Karpas-422 (cell line): Measurements from ENCODE around the gene CACNA2D3. TPM values are rescaled to one million over a fixed set of nuclear protein-coding genes. Genes with fewer than 3 reads are reported as not detected.

Experiments used
- DNase-seq: peaks from one replicate; pipeline ENCODE4 v3.0.0-alpha.2; 2015
- H2AFZ ChIP-seq: fragments of 200-600 bp; sonication (generic); 2 replicates; pipeline ENCODE4 v1.6.1; 2014; ENCODE audit warnings: antibody characterized with exemption, low read length, mixed read lengths
- H3K27ac ChIP-seq: fragments of 200-600 bp; sonication (generic); 2 replicates; pipeline ENCODE4 v1.5.1; 2014; ENCODE audit warnings: mild to moderate bottlenecking, low read length, moderate library complexity
- H3K27me3 ChIP-seq: fragments of 200-600 bp; sonication (generic); 2 replicates; pipeline ENCODE4 v1.6.1; 2014; ENCODE audit warnings: low read length, mixed read lengths
- H3K36me3 ChIP-seq: fragments of 200-600 bp; sonication (generic); 2 replicates; pipeline ENCODE4 v1.6.1; 2014; ENCODE audit warnings: low read length, mixed read lengths; ENCODE audit not compliant: insufficient read depth
- H3K4me1 ChIP-seq: fragments of 200-600 bp; sonication (generic); 2 replicates; pipeline ENCODE4 v1.6.1; 2014; ENCODE audit warnings: mild to moderate bottlenecking, low read length, mixed read lengths
- H3K4me2 ChIP-seq: fragments of 200-600 bp; sonication (generic); 2 replicates; pipeline ENCODE4 v1.6.1; 2014; ENCODE audit warnings: low read length, low read depth, mild to moderate bottlenecking; ENCODE audit not compliant: poor library complexity, severe bottlenecking
- H3K4me3 ChIP-seq: fragments of 200-600 bp; sonication (generic); 2 replicates; pipeline ENCODE4 v1.5.1; 2014; ENCODE audit warnings: mild to moderate bottlenecking, antibody characterized with exemption, low read length, mixed read lengths
- H3K79me2 ChIP-seq: fragments of 200-600 bp; sonication (generic); 2 replicates; pipeline ENCODE4 v1.6.1; 2014; ENCODE audit warnings: mild to moderate bottlenecking, low read length, mixed read lengths
- H3K9ac ChIP-seq: fragments of 200-600 bp; sonication (generic); 2 replicates; pipeline ENCODE4 v1.6.0; 2014; ENCODE audit warnings: low read length
- H3K9me2 ChIP-seq: fragments of 200-600 bp; sonication (generic), shearing (Covaris generic); replicated peaks from 2 replicates; pipeline ENCODE4 v1.6.0; 2014; ENCODE audit warnings: mild to moderate bottlenecking, low read length, moderate library complexity; ENCODE audit not compliant: insufficient read depth
- H3K9me3 ChIP-seq: fragments of 300-700, 200-600 bp; sonication (generic); 2 replicates; pipeline ENCODE4 v1.6.1; 2014; ENCODE audit warnings: low read length, mixed read lengths
- H4K20me1 ChIP-seq: fragments of 200-600 bp; sonication (generic); 2 replicates; pipeline ENCODE4 v1.6.1; 2014; ENCODE audit warnings: mild to moderate bottlenecking, antibody characterized with exemption, low read length, low read depth; ENCODE audit not compliant: insufficient read depth
- total RNA-seq: library from RNA; depleted of rRNA; stranded (reverse); fragments of >200 nt; shearing (Covaris generic); gene quantifications from 2 replicates; pipeline ENCODE4 v1.2.3, GENCODE V29; 2014; ENCODE audit warnings: low replicate concordance

Gene CACNA2D3
- total RNA-seq, 1 experiment from 2014 or later, result not detected

GRCh38 chr3:54994111-54994513 lies 871.8 kb downstream of the CACNA2D3 start:
- Histone ChIP-seq H3K4me1 (no peaks in the 10 kb centered on the region), H3K9ac (no peak overlapping the region), H3K27ac (no peak overlapping the region), H2AFZ (no peak overlapping the region), H3K27me3 (no peaks in the 10 kb centered on the region), H3K4me3 (no peak overlapping the region), H3K4me2 (no peak overlapping the region), H3K9me3 (no peaks in the 10 kb centered on the region), H3K79me2 (no peaks in the 10 kb centered on the region), H3K36me3 (no peaks in the 10 kb centered on the region), H3K9me2 (no peaks in the 10 kb centered on the region), H4K20me1 (no peaks in the 10 kb centered on the region)
- DNase-seq, result no peak

- DNase-seq, result peak; percentile 51
- no peaks in the 10 kb centered on the region for H3K9me2 ChIP-seq
- no peaks in the 10 kb centered on the region for H3K4me1 ChIP-seq
These were observed 876.8 kb downstream of the CACNA2D3 start for GRCh38 chr3:54999159-54999558.

GRCh38 chr3:54999811-55000210 lies 877.5 kb downstream of the CACNA2D3 start:
- H3K4me1 ChIP-seq, result no peaks in the 10 kb centered on the region
- no peaks in the 10 kb centered on the region for H3K9me2 ChIP-seq

More at GRCh38 chr3:54999159-54999558, 876.8 kb downstream of the CACNA2D3 start:
- H4K20me1 ChIP-seq, result no peaks in the 10 kb centered on the region
- H3K27ac ChIP-seq, result no peak overlapping the region
- no peaks in the 10 kb centered on the region for H3K9me3 ChIP-seq
- no peak overlapping the region for H3K9ac ChIP-seq
- no peaks in the 10 kb centered on the region for H3K36me3 ChIP-seq
- no peak overlapping the region for H2AFZ ChIP-seq
- H3K4me2 ChIP-seq, result no peak overlapping the region
- H3K27me3 ChIP-seq, result no peaks in the 10 kb centered on the region
- no peak overlapping the region for H3K4me3 ChIP-seq
- H3K79me2 ChIP-seq, result no peaks in the 10 kb centered on the region

DNA sequence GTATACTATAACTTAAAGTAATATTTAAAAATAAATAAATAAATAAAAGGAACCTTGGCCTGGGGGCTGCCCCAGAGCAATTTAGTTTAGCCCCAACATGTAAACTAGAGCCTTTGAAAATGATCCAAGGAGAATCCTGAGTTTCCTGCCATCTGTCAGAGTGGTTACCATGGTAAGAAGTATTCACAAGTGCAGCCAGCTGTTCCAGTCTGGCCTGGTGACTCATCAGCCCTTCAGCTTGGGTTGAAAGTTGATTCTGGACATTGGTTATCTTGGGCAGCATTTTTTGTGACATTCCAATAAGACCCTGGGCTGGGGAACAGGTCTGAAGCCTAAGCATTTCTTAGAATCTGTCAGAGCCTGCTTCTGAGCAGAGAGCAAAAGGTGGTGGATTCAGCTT lies 878.2 kb downstream of the CACNA2D3 start:
- H2AFZ ChIP-seq, result no peak overlapping the region
- H3K27ac ChIP-seq, result no peak overlapping the region
- no peaks in the 10 kb centered on the region for H3K27me3 ChIP-seq
- DNase-seq, result no peak
- no peak overlapping the region for H3K9ac ChIP-seq
- H3K79me2 ChIP-seq, result no peaks in the 10 kb centered on the region
- no peak overlapping the region for H3K4me2 ChIP-seq
- no peaks in the 10 kb centered on the region for H3K36me3 ChIP-seq
- no peaks in the 10 kb centered on the region for H3K9me2 ChIP-seq
- H3K9me3 ChIP-seq, result no peaks in the 10 kb centered on the region
- H3K4me3 ChIP-seq, result no peak overlapping the region
- H4K20me1 ChIP-seq, result no peaks in the 10 kb centered on the region
- no peaks in the 10 kb centered on the region for H3K4me1 ChIP-seq

More at GRCh38 chr3:54999811-55000210, 877.5 kb downstream of the CACNA2D3 start:
- Histone ChIP-seq H2AFZ (no peak overlapping the region), H3K4me2 (no peak overlapping the region), H3K9ac (no peak overlapping the region), H3K27ac (no peak overlapping the region), H3K4me3 (no peak overlapping the region), H4K20me1 (no peaks in the 10 kb centered on the region), H3K27me3 (no peaks in the 10 kb centered on the region), H3K36me3 (no peaks in the 10 kb centered on the region), H3K9me3 (no peaks in the 10 kb centered on the region), H3K79me2 (no peaks in the 10 kb centered on the region)
- DNase-seq, result no peak

GRCh38 chr3:55000953-55001352 lies 878.6 kb downstream of the CACNA2D3 start:
- Histone ChIP-seq H3K9ac (no peak overlapping the region), H2AFZ (no peak overlapping the region), H3K9me2 (no peaks in the 10 kb centered on the region), H4K20me1 (no peaks in the 10 kb centered on the region), H3K27ac (no peak overlapping the region), H3K4me1 (no peaks in the 10 kb centered on the region), H3K36me3 (no peaks in the 10 kb centered on the region), H3K79me2 (no peaks in the 10 kb centered on the region), H3K4me3 (no peak overlapping the region), H3K4me2 (no peak overlapping the region), H3K9me3 (no peaks in the 10 kb centered on the region), H3K27me3 (no peaks in the 10 kb centered on the region)
- DNase-seq, result no peak

GRCh38 chr3:55002416-55002930 lies 880.1 kb downstream of the CACNA2D3 start:
- H3K9me2 ChIP-seq, result no peaks in the 10 kb centered on the region
- no peaks in the 10 kb centered on the region for H3K36me3 ChIP-seq
- no peaks in the 10 kb centered on the region for H3K9me3 ChIP-seq
- H3K4me1 ChIP-seq, result peaks cover 6% of the 10 kb centered on the region
- H3K4me3 ChIP-seq, result no peak overlapping the region
- no peak overlapping the region for H3K9ac ChIP-seq
- H2AFZ ChIP-seq, result no peak overlapping the region
- H3K4me2 ChIP-seq, result no peak overlapping the region
- H3K27ac ChIP-seq, result no peak overlapping the region
- no peak for DNase-seq
- H3K79me2 ChIP-seq, result no peaks in the 10 kb centered on the region
- no peaks in the 10 kb centered on the region for H3K27me3 ChIP-seq
- no peaks in the 10 kb centered on the region for H4K20me1 ChIP-seq

DNA sequence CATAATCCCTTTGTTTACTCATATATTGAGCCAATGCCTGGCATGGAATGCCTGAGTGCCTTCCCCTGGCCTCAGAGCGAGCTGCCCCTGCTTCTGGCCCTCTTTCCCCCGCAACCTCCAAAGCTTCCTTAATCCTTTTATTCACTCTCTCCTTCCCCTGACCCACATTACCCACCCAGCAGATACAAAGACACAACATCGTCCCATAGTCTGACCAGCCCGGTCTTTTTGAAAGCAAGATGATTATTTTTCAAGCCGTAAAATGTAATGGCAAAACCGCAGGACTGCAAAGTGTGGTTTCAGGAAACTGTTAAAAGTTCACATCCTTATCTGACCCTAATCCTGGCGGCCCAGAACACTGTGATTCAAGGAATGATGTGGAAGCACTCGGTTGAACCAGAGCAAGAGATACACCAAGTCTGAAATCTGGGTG lies 883.9 kb downstream of the CACNA2D3 start:
- Histone ChIP-seq H4K20me1 (no peaks in the 10 kb centered on the region), H3K4me2 (no peak overlapping the region), H3K36me3 (no peaks in the 10 kb centered on the region), H3K4me3 (no peak overlapping the region), H3K9me2 (no peaks in the 10 kb centered on the region), H3K9ac (no peak overlapping the region), H3K27me3 (no peaks in the 10 kb centered on the region), H3K4me1 (peaks cover 9% of the 10 kb centered on the region), H3K9me3 (no peaks in the 10 kb centered on the region), H2AFZ (no peak overlapping the region), H3K79me2 (no peaks in the 10 kb centered on the region), H3K27ac (no peak overlapping the region)
- DNase-seq, result no peak

- H3K9me2 ChIP-seq, result no peaks in the 10 kb centered on the region
- no peaks in the 10 kb centered on the region for H3K9me3 ChIP-seq
- H3K4me3 ChIP-seq, result no peak overlapping the region
- H3K36me3 ChIP-seq, result no peaks in the 10 kb centered on the region
- DNase-seq, result no peak
- H3K9ac ChIP-seq, result no peak overlapping the region
- H3K27me3 ChIP-seq, result no peaks in the 10 kb centered on the region
- no peaks in the 10 kb centered on the region for H3K79me2 ChIP-seq
- no peak overlapping the region for H3K4me2 ChIP-seq
- no peak overlapping the region for H3K27ac ChIP-seq
- H3K4me1 ChIP-seq, result peaks cover 9% of the 10 kb centered on the region
- no peaks in the 10 kb centered on the region for H4K20me1 ChIP-seq
- no peak overlapping the region for H2AFZ ChIP-seq
These were observed 885.6 kb downstream of the CACNA2D3 start for GRCh38 chr3:55007971-55008370.

DNA sequence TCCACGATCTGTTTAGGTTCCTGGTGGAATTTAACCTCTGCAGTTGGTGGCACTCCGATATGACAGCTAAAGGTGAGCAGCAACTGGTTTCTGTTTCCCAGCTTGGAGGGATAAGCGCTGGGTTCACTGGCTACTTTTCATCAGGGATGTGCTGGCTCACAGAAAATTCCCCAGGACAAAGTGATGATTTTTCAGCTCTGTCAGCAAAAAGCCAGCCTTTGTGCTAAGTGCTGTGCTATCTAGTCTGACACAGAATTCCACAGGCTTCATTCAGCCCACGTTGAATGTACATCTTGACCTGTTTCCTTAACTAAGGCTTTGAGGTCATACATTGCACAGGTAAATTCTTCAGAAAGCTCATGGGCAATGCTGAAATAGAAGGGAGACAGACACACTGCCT lies 887.0 kb downstream of the CACNA2D3 start:
- no peak overlapping the region for H3K9ac ChIP-seq
- no peaks in the 10 kb centered on the region for H3K79me2 ChIP-seq
- H3K9me2 ChIP-seq, result no peaks in the 10 kb centered on the region
- peaks cover 9% of the 10 kb centered on the region for H3K4me1 ChIP-seq
- H3K4me3 ChIP-seq, result no peak overlapping the region
- no peaks in the 10 kb centered on the region for H3K9me3 ChIP-seq
- no peaks in the 10 kb centered on the region for H3K27me3 ChIP-seq
- no peaks in the 10 kb centered on the region for H4K20me1 ChIP-seq
- no peak overlapping the region for H2AFZ ChIP-seq
- no peak for DNase-seq
- no peak overlapping the region for H3K27ac ChIP-seq
- H3K4me2 ChIP-seq, result no peak overlapping the region
- H3K36me3 ChIP-seq, result no peaks in the 10 kb centered on the region
